ENCODE results near the gene RALGAPA1. TPM values are rescaled to one million over a fixed set of nuclear protein-coding genes. Genes with fewer than 3 reads are reported as not detected.

Gene RALGAPA1
- total and polyA plus RNA-seq, 2 of the 13 experiments (the other 11 are each of a cell fraction or from before 2014, with no cell fraction given), result 65.0 to 89.2 TPM

DNA sequence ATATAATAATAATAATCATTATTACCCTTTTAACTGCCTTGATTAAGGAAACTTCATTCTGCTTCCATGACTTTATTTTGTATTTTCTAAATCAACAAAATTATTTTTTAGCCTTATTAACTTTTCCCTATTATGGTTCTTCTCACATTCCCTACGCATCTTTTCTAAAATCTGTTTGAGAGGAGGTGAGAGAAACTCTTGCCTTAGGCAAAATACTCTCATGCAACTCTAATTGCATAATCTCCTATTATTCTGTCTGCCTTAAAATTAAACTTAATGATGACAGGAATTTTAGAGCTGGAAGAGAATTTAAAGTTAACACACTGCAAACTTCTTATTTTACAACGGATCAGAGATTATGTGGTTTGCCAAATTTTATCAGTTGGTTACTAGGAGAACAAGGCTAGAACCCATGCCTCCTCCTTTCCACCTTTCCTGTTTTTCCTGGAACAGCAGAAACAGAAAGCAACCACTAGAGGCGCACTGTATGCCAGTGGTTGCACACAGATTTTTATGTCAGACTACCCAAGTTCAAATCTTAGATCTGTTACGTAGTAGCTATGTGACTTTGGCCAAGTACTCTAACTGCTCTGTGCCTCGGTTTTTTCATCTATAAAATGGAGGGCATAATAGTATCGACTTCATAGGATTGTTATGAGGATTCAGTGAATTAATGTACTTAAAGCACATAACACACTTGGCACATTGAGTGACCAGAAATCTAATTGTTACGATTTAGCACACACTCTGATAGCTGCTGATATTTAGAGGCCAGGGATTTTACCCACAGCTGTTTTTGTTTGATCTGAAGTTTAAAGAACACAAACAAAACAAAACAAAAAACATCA lies 12.7 kb upstream of the RALGAPA1 start (continued):
- TF ChIP-seq, protein P1, sequence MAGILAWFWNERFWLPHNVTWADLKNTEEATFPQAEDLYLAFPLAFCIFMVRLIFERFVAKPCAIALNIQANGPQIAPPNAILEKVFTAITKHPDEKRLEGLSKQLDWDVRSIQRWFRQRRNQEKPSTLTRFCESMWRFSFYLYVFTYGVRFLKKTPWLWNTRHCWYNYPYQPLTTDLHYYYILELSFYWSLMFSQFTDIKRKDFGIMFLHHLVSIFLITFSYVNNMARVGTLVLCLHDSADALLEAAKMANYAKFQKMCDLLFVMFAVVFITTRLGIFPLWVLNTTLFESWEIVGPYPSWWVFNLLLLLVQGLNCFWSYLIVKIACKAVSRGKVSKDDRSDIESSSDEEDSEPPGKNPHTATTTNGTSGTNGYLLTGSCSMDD (CRISPR knock-in tag; IDR thresholded peaks at IDR 0.05), result no peak
- peak; percentile 58; the same call in 1 of the 2 replicates for TF ChIP-seq ZNF317 (CRISPR knock-in tag; IDR thresholded peaks at IDR 0.05)
- TF ChIP-seq PHF20 (CRISPR knock-in tag; IDR thresholded peaks at IDR 0.05), result no peak
- no peak for TF ChIP-seq RBFOX2 (IDR thresholded peaks at IDR 0.05; ENCODE audit: low read depth, low read length)
- TF ChIP-seq EHMT2 (IDR thresholded peaks at IDR 0.05; ENCODE audit: borderline replicate concordance, low read depth, low read length), result 0 out of 2 replicates have a peak, but pooled peaks have one; percentile 13
- TF ChIP-seq ZNF33A (CRISPR knock-in tag; IDR thresholded peaks at IDR 0.05; ENCODE audit: borderline replicate concordance), result no peak
- peak; percentile 98 for TF ChIP-seq ZBTB21 (CRISPR knock-in tag; IDR thresholded peaks at IDR 0.05)
- TF ChIP-seq, protein P2, sequence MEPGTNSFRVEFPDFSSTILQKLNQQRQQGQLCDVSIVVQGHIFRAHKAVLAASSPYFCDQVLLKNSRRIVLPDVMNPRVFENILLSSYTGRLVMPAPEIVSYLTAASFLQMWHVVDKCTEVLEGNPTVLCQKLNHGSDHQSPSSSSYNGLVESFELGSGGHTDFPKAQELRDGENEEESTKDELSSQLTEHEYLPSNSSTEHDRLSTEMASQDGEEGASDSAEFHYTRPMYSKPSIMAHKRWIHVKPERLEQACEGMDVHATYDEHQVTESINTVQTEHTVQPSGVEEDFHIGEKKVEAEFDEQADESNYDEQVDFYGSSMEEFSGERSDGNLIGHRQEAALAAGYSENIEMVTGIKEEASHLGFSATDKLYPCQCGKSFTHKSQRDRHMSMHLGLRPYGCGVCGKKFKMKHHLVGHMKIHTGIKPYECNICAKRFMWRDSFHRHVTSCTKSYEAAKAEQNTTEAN (CRISPR knock-in tag; conservative IDR thresholded peaks at IDR 0.05), result no peak
- TF ChIP-seq, protein P3, sequence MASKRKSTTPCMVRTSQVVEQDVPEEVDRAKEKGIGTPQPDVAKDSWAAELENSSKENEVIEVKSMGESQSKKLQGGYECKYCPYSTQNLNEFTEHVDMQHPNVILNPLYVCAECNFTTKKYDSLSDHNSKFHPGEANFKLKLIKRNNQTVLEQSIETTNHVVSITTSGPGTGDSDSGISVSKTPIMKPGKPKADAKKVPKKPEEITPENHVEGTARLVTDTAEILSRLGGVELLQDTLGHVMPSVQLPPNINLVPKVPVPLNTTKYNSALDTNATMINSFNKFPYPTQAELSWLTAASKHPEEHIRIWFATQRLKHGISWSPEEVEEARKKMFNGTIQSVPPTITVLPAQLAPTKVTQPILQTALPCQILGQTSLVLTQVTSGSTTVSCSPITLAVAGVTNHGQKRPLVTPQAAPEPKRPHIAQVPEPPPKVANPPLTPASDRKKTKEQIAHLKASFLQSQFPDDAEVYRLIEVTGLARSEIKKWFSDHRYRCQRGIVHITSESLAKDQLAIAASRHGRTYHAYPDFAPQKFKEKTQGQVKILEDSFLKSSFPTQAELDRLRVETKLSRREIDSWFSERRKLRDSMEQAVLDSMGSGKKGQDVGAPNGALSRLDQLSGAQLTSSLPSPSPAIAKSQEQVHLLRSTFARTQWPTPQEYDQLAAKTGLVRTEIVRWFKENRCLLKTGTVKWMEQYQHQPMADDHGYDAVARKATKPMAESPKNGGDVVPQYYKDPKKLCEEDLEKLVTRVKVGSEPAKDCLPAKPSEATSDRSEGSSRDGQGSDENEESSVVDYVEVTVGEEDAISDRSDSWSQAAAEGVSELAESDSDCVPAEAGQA (IDR thresholded peaks at IDR 0.05; ENCODE audit: low read depth), result 0 out of 2 replicates have a peak, but pooled peaks have one; percentile 15
- TF ChIP-seq, protein P3 (CRISPR knock-in tag; IDR thresholded peaks at IDR 0.05; ENCODE audit: borderline replicate concordance), result no peak
- TF ChIP-seq, protein P4, sequence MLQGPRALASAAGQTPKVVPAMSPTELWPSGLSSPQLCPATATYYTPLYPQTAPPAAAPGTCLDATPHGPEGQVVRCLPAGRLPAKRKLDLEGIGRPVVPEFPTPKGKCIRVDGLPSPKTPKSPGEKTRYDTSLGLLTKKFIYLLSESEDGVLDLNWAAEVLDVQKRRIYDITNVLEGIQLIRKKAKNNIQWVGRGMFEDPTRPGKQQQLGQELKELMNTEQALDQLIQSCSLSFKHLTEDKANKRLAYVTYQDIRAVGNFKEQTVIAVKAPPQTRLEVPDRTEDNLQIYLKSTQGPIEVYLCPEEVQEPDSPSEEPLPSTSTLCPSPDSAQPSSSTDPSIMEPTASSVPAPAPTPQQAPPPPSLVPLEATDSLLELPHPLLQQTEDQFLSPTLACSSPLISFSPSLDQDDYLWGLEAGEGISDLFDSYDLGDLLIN (CRISPR knock-in tag; IDR thresholded peaks at IDR 0.05; ENCODE audit: borderline replicate concordance), result no peak
- TF ChIP-seq, protein P5, sequence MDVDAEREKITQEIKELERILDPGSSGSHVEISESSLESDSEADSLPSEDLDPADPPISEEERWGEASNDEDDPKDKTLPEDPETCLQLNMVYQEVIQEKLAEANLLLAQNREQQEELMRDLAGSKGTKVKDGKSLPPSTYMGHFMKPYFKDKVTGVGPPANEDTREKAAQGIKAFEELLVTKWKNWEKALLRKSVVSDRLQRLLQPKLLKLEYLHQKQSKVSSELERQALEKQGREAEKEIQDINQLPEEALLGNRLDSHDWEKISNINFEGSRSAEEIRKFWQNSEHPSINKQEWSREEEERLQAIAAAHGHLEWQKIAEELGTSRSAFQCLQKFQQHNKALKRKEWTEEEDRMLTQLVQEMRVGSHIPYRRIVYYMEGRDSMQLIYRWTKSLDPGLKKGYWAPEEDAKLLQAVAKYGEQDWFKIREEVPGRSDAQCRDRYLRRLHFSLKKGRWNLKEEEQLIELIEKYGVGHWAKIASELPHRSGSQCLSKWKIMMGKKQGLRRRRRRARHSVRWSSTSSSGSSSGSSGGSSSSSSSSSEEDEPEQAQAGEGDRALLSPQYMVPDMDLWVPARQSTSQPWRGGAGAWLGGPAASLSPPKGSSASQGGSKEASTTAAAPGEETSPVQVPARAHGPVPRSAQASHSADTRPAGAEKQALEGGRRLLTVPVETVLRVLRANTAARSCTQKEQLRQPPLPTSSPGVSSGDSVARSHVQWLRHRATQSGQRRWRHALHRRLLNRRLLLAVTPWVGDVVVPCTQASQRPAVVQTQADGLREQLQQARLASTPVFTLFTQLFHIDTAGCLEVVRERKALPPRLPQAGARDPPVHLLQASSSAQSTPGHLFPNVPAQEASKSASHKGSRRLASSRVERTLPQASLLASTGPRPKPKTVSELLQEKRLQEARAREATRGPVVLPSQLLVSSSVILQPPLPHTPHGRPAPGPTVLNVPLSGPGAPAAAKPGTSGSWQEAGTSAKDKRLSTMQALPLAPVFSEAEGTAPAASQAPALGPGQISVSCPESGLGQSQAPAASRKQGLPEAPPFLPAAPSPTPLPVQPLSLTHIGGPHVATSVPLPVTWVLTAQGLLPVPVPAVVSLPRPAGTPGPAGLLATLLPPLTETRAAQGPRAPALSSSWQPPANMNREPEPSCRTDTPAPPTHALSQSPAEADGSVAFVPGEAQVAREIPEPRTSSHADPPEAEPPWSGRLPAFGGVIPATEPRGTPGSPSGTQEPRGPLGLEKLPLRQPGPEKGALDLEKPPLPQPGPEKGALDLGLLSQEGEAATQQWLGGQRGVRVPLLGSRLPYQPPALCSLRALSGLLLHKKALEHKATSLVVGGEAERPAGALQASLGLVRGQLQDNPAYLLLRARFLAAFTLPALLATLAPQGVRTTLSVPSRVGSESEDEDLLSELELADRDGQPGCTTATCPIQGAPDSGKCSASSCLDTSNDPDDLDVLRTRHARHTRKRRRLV (CRISPR knock-in tag; IDR thresholded peaks at IDR 0.05), result no peak
- TF ChIP-seq ZNF746 (CRISPR knock-in tag; IDR thresholded peaks at IDR 0.05), result no peak
